GM12865 (cell line): ENCODE results near the gene RLN3.

Experiments used
- DNase-seq: peaks from one replicate; pipeline ENCODE4 v3.0.0; 2010; ENCODE audit warnings: low read depth
- H3K4me3 ChIP-seq: 2 replicates; pipeline ENCODE4 v1.5.1; 2011; ENCODE audit warnings: mild to moderate bottlenecking, low read depth, low read length, control low read depth
- CTCF ChIP-seq: IDR thresholded peaks from 2 replicates; pipeline ENCODE4 v1.5.1; 2011; ENCODE audit warnings: low read length, control low read depth, low read depth, inconsistent platforms; ENCODE audit not compliant: insufficient read depth; ENCODE audit errors: missing control alignments

Gene RLN3

GRCh38 chr19:13981467-13981866 lies 46.5 kb upstream of the RLN3 start:
- H3K4me3 ChIP-seq, result no peak overlapping the region
- DNase-seq, result no peak
- TF ChIP-seq CTCF, result no peak

- DNase-seq, result no peak
- no peak overlapping the region for H3K4me3 ChIP-seq
- TF ChIP-seq CTCF, result no peak
Observed at GRCh38 chr19:13981988-13982501, 45.9 kb upstream of the RLN3 start.

GRCh38 chr19:13982773-13983172 lies 45.2 kb upstream of the RLN3 start:
- no peak overlapping the region for H3K4me3 ChIP-seq
- DNase-seq, result no peak
- TF ChIP-seq CTCF, result no peak

GRCh38 chr19:13983213-13983889 lies 44.6 kb upstream of the RLN3 start:
- no peak for TF ChIP-seq CTCF
- no peak for DNase-seq
- H3K4me3 ChIP-seq, result no peak overlapping the region

- no peak for DNase-seq
Observed at GRCh38 chr19:13984186-13984585, 43.8 kb upstream of the RLN3 start.

GRCh38 chr19:13984875-13985741 lies 42.8 kb upstream of the RLN3 start:
- TF ChIP-seq CTCF, result no peak
- no peak overlapping the region for H3K4me3 ChIP-seq
- DNase-seq, result no peak

More at GRCh38 chr19:13984186-13984585, 43.8 kb upstream of the RLN3 start:
- no peak overlapping the region for H3K4me3 ChIP-seq
- no peak for TF ChIP-seq CTCF
